ENCODE measurements around the gene CENPVL1.
"Not testable (repeated sequence)": the region's sequence is repeated elsewhere in the genome, so short reads cannot be mapped to it uniquely, and the experiment has no call there.

Gene CENPVL1

GRCh38 chrX:51710277-51711164, at the start of gene CENPVL1:
TSS of gene CENPVL1 (plus strand) at chrX:51710512. CDS start at chrX:51710512, 0 bp downstream.
- not testable (repeated sequence) for DNase-seq

DNA sequence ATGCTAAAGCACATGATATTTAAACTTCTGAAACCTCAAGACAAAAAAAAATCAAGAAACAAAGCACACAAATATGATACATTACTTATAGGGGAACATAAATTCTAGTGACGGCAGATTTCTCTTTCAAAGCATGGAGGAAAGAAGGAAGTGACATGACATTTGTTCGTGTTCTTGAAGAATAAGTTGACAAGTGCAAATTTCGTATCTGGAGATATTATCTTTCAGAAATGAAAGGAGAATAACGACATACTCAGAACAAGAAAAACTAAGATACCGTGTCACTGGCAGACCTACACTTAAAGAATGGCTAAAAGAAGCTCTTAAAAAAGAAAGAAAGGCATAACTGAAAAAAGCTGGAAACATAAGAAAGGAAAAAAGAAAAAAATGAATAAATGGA, 44.3 kb upstream of the CENPVL1 start:
- no peak for DNase-seq

GRCh38 chrX:51679689-51680433, 30.5 kb upstream of the CENPVL1 start:
- DNase-seq: not testable (repeated sequence)

DNA sequence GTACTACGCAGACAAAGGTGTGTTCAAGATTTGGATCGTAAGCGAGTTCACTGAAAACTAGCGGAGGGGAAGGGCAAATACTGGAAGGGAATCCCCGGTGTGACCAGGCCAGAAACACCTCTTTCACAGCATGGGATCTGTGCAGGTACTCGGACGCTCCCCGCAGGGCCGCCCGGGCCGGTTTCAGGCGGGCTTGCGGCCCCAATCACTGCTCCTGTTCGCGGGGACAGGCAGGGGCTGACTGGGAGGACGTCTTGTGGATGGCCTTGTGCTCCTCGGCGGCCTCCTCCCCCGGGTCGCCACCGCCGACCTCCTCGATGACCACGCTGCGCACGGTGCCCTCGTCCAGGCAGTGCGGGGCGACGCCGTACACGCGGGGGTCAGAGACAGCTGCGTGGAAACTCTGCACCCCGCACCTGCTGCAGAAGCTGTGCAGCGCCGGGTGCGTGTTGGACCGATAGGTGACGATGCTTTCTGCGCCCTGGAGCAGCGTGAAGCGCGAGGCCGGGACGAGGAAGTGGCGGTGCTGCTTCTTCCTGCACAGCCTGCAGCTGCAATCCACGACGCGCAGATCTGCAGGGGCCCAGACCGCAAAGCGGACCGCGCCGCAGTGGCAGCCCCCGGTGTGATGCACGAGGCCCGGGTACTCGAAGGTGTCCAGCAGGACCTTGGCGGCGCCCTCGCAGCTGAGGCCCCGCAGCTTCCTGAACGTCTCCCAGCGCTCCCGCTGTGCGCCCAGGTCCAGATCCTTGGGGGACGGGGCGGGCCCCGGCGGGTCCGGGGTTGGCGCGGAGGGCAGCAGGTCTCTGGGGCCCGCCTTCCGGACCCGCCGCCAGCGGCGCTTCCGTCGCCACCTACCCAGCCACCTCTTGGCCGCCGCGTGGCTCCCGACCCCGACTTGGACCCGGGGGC, 28.2 kb upstream of the CENPVL1 start:
- not testable (repeated sequence) for DNase-seq

DNA sequence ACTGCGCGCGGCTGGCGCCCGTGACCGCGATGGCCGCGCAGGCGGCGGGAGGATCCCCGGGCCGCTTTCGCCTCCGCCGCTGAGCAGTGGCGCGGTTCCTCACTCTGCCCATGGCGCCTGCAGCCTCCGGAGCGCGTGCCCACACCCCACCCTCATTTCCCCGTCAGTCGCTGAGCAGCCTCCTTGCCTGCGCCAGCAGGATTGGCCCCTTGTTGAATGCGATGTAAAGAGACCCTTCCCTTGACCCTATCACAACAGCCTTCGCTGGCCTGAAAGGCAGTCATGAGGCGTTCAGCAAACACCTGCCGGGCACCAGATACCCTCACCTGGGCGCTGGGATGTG, 27.6 kb upstream of the CENPVL1 start, which contains the start of gene CENPVL2:
Gene CENPVL2, minus strand, starts transcription at position 112 of the 343 bp plus-strand sequence. Its CDS starts 0 bp downstream, at position 112.
- not testable (repeated sequence) for DNase-seq

DNA sequence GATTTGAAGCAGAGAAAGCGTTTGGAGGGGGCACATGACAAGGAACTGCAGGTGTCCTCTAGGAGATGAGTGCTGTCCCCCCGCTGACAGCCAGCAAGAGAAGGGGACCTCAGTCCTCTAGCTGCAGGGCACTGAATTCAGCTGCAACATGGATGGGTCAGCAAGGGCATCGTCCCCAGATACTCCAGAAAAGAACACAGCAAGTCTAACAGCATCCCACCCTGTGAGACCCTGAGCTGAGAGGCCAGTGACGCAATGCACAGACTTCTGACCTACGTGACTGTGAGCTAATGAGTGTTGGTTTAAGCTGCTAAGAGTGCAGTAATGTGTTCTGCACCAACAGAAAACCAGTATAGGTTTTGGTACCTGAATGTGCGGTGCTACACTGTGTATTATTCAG, 16.1 kb upstream of the CENPVL1 start:
- DNase-seq: no peak

GRCh38 chrX:51697397-51697796, 12.9 kb upstream of the CENPVL1 start:
- no peak for DNase-seq

DNA sequence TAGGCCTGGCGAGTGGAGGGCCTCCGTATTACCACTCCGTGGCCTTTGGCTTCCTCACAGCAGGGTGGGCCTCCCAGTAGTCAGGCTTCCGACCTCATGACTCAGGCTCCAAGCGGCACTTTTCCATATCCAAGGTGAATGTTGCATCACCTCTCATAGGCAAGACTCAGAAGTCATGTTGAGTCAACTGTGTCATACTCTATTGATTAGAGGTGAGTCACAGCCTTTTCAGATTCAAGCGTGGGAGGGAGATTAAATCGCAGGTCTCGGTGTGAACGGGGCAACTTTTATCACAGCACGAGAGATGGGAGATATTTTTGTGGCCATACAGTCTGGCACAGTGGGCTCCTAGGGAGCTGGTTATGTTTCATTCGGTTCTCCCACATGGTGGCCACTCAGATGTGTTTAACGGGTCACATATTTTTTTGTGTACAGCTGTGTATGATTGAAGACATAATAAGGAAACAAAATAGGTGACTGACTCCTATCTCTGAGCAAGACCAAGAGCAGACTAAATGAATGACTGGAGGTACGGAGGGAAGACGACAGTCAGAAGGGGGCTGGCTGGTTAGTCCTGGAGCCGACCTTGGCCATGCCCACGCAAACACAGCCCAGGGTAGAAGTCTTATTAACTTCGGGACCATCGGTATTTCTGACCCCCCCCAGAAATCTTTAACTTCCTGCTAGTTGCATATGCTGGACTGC, 2.8 kb downstream of the CENPVL1 start:
- DNase-seq: not testable (repeated sequence)

DNA sequence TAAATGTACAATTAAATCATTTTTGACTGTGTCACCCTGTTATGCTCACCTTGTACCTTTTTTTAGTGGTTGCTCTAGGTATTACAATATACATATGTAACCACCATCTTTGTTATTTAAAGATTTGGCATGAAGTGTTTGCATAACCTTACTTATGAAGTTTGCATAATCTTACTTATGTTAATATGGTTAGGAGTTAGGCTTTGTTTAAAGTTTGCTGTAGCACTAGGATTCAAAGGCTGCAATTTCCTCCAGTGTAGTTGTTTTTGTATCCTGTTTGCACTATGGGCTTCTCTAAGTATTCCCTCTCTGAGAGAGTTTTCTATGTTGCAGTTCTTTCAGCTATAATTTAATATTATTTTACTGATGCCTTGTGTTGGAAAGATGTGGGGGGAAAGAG, 17.9 kb downstream of the CENPVL1 start:
- no peak for DNase-seq

GRCh38 chrX:51737091-51737490, 26.8 kb downstream of the CENPVL1 start:
- DNase-seq: no peak

GRCh38 chrX:51742586-51742985, 32.3 kb downstream of the CENPVL1 start:
- no peak for DNase-seq

DNA sequence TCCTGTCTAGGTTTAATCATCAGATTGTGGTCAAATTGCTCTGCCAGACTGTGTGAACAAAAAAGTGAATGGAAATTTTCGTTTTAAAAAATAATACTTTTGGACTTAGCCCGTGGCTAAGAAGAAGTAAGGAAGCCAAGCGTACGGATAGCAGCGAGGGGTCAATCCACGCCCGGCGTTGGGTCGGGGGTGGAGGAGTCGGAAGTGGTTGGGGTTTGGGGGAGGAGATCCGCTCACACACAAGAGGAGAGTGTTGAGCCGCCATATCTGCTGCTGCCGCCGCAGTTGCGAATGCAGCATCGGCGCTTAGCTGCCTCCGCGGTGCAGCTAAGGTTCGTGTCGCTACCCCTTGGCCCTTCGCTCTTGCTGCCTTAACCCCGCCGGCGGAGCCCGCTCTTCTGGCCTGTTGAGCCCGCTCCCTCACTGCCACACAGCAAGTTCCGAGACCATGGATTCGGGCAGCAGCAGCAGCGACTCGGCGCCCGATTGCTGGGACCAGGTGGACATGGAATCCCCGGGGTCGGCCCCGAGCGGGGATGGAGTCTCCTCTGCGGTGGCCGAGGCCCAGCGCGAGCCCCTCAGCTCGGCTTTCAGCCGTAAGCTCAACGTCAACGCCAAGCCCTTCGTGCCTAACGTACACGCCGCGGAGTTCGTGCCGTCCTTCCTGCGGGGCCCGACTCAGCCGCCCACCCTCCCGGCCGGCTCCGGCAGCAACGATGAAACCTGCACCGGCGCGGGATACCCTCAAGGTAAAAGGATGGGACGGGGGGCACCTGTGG, 33.1 kb downstream of the CENPVL1 start, which contains the start of gene GSPT2:
Gene GSPT2, plus strand, starts transcription at position 264 of the 779 bp plus-strand sequence. Its CDS starts 185 bp downstream, at position 449.
- DNase-seq: peak in 2 of 3 experiments; percentile 73 to 85

- DNase-seq: no peak
Observed at GRCh38 chrX:51747671-51748070, 37.4 kb downstream of the CENPVL1 start.

- DNase-seq: peak in 2 of 3 experiments; percentile 82 to 98
Observed at GRCh38 chrX:51759055-51759839, 48.9 kb downstream of the CENPVL1 start.

DNA sequence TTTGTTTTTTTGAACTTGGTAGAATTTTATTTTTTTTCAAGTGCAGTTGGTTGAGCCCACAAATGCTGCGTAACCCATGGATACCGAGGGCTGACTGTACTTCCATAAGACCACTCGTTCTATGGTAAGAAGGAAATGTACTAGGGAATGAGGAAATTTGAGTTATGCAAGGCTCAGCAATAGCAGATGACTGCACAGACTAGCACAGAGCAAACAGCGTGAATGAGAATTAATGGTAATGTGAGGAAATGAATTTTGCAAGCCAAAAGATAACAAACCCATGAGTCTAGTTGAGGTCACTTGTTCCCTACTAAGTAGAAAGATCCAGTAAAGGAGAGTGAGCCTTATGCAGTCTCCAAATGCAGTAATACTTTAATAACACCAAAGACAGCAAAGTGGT, 50.3 kb downstream of the CENPVL1 start:
- no peak for DNase-seq
